Prostate gland (tissue), 2 donors: ENCODE results near the gene IMMP2L. TPM values are rescaled to one million over a fixed set of nuclear protein-coding genes. Genes with fewer than 3 reads are reported as not detected.

Experiments
- DNase-seq: peaks from one replicate; pipeline ENCODE4 v3.0.0-alpha.2; 2019; ENCODE audit warnings: low spot score
- H3K27ac ChIP-seq, 2 donors: fragments of 200-600 bp; sonication (generic); 2 replicates each; pipeline ENCODE4 v1.5.1; 2017 to 2019
- H3K27me3 ChIP-seq: fragments of 200-600 bp; sonication (generic); replicated peaks from 2 replicates; pipeline ENCODE4 v1.5.1; 2019; ENCODE audit not compliant: insufficient read depth
- H3K36me3 ChIP-seq, 2 donors: fragments of 200-600 bp; sonication (generic); 1 replicate in 1 of 2; 2 replicates in 1 of 2; pipeline versions ENCODE4 v1.5.1 to v1.8.1; 2017 to 2019
- H3K4me1 ChIP-seq: fragments of 200-600 bp; sonication (generic); replicated peaks from 2 replicates; pipeline ENCODE4 v1.5.1; 2019
- H3K4me3 ChIP-seq, 2 donors: fragments of 200-600 bp; sonication (generic); 2 replicates each; pipeline ENCODE4 v1.5.1; 2017 to 2019
- H3K9me3 ChIP-seq: fragments of 200-600 bp; sonication (generic); 2 replicates; pipeline ENCODE4 v1.5.1; 2017
- CTCF ChIP-seq, 4 experiments: fragments of 200-600 bp in 2 of 4; fragments of 450-650 bp in 2 of 4; sonication (generic) in 2 of 4; IDR thresholded peaks; 1 replicate in 3 of 4; 2 replicates in 1 of 4; pipeline ENCODE4 v1.5.1; 2016 to 2019; ENCODE audit warnings: antibody characterized with exemption in 4 of 4, mild to moderate bottlenecking in 2 of 4, moderate library complexity in 2 of 4
- POLR2A ChIP-seq: fragments of 450-650 bp; IDR thresholded peaks from one replicate; pipeline ENCODE4 v1.6.1; 2016; ENCODE audit warnings: antibody characterized with exemption, mild to moderate bottlenecking
- POLR2AphosphoS5 ChIP-seq: sonication (generic); formaldehyde crosslinking; IDR thresholded peaks from one replicate; pipeline ENCODE4 v1.6.1; 2017; ENCODE audit warnings: antibody characterized with exemption
- WGBS: methylation state at CpG from one replicate; pipeline ENCODE4 v1.1.5; 2018; 5-methylcytosine and 5-hydroxymethylcytosine counted together
- intact Hi-C: fragments of 100-400 bp; cut with DNase I; formaldehyde crosslinking; loops from one replicate; pipeline ENCODE4 v1.14.2; 2022
- total RNA-seq, 2 donors: library from RNA; depleted of rRNA; stranded (reverse); fragments of >200 nt; gene quantifications; one replicate each; pipeline ENCODE4 v1.1.0, GENCODE V29; 2016

IMMP2L gene
- total RNA-seq, 2 donors from 2014 or later = 16.9 to 20.4 TPM

- DNase-seq = no peak
- TF ChIP-seq POLR2A (no peak), POLR2AphosphoS5 (no peak), CTCF (IDR thresholded peaks at IDR 0.05) (no peak)
- H3K4me1 ChIP-seq = no peaks in the 10 kb centered on the region
- WGBS = 31% methylated on average over 1 of the region's 1 CpG
- H3K27me3 ChIP-seq = no peaks in the 10 kb centered on the region
- intact Hi-C loops = no loop called here
- no peaks in the 10 kb centered on the region for H3K36me3 ChIP-seq
- H3K27ac ChIP-seq = no peak overlapping the region
- H3K4me3 ChIP-seq = no peak overlapping the region
- no peaks in the 10 kb centered on the region for H3K9me3 ChIP-seq
These were observed 829.1 kb downstream of the IMMP2L start for GRCh38 chr7:110733221-110733620.

- WGBS = 81% methylated on average over 6 of the region's 6 CpGs
- no peaks in the 10 kb centered on the region for H3K27me3 ChIP-seq
- intact Hi-C loops = no loop called here
These were observed 837.5 kb downstream of the IMMP2L start for GRCh38 chr7:110724811-110725210.

GRCh38 chr7:110721395-110721794, 840.9 kb downstream of the IMMP2L start:
- WGBS = 92% methylated on average over 2 of the region's 2 CpGs
- Histone ChIP-seq H3K9me3 (no peaks in the 10 kb centered on the region), H3K4me1 (no peaks in the 10 kb centered on the region), H3K4me3 (no peak overlapping the region), H3K27ac (no peak overlapping the region), H3K27me3 (no peaks in the 10 kb centered on the region), H3K36me3 (no peaks in the 10 kb centered on the region)
- intact Hi-C loops = no loop called here
- TF ChIP-seq POLR2AphosphoS5 (no peak), POLR2A (no peak), CTCF (IDR thresholded peaks at IDR 0.05) (no peak)
- no peak for DNase-seq

More at GRCh38 chr7:110724811-110725210, 837.5 kb downstream of the IMMP2L start:
- Histone ChIP-seq H3K4me3 (no peak overlapping the region), H3K27ac (no peak overlapping the region), H3K36me3 (no peaks in the 10 kb centered on the region), H3K9me3 (no peaks in the 10 kb centered on the region), H3K4me1 (no peaks in the 10 kb centered on the region)
- TF ChIP-seq POLR2AphosphoS5 (no peak), CTCF (IDR thresholded peaks at IDR 0.05) (no peak), POLR2A (no peak)
- DNase-seq = no peak

- H3K36me3 ChIP-seq = no peaks in the 10 kb centered on the region
- no peak overlapping the region for H3K27ac ChIP-seq
- TF ChIP-seq POLR2AphosphoS5 (no peak), POLR2A (no peak), CTCF (IDR thresholded peaks at IDR 0.05) (no peak)
- WGBS = 69% methylated on average over 3 of the region's 3 CpGs
- DNase-seq = no peak
- intact Hi-C loops = no loop called here
- no peak overlapping the region for H3K4me3 ChIP-seq
- H3K9me3 ChIP-seq = no peaks in the 10 kb centered on the region
- H3K27me3 ChIP-seq = no peaks in the 10 kb centered on the region
- H3K4me1 ChIP-seq = no peaks in the 10 kb centered on the region
These were observed 841.7 kb downstream of the IMMP2L start for GRCh38 chr7:110720626-110721025.

- H3K27me3 ChIP-seq = no peaks in the 10 kb centered on the region
- no peak overlapping the region for H3K27ac ChIP-seq
- H3K4me3 ChIP-seq = no peak overlapping the region
- intact Hi-C loops = no loop called here
- H3K36me3 ChIP-seq = no peaks in the 10 kb centered on the region
- TF ChIP-seq POLR2A (no peak), CTCF (IDR thresholded peaks at IDR 0.05) (no peak), POLR2AphosphoS5 (no peak)
- no peaks in the 10 kb centered on the region for H3K9me3 ChIP-seq
- 36% methylated on average over 3 of the region's 3 CpGs for WGBS
- no peak for DNase-seq
- H3K4me1 ChIP-seq = no peaks in the 10 kb centered on the region
These were observed 842.6 kb downstream of the IMMP2L start for GRCh38 chr7:110719741-110720140.
